Esophagus squamous epithelium (tissue), 5 donors: Measurements from ENCODE around the gene PKN1. TPM values are rescaled to one million over a fixed set of nuclear protein-coding genes. Genes with fewer than 3 reads are reported as not detected.
A peak's percentile ranks its signal among the peaks of the same experiment; 100 is the strongest.
"Not testable (repeated sequence)": the region's sequence is repeated elsewhere in the genome, so short reads cannot be mapped to it uniquely, and the experiment has no call there.

ENCODE experiments used
- DNase-seq: peaks from one replicate; lab custom pipeline; 2025; lab: John Stamatoyannopoulos, UW
- H3K27ac ChIP-seq, 4 donors: fragments of 200-600 bp; sonication (generic); one replicate each; pipeline ENCODE4 v1.5.1; 2016 to 2019; ENCODE audit warnings: mild to moderate bottlenecking in 1 of 4
- H3K27me3 ChIP-seq, 4 donors: fragments of 200-600 bp; sonication (generic); 1 replicate in 3 of 4; 2 replicates in 1 of 4; pipeline versions ENCODE4 v1.5.1 to v1.6.0; 2017 to 2021; ENCODE audit warnings: antibody characterized with exemption in 1 of 4
- H3K36me3 ChIP-seq, 3 donors: fragments of 200-600 bp; sonication (generic); one replicate each; pipeline ENCODE4 v1.5.1; 2016 to 2019
- H3K4me1 ChIP-seq, 3 donors: fragments of 200-600 bp; sonication (generic); one replicate each; pipeline ENCODE4 v1.5.1; 2017 to 2019
- H3K4me3 ChIP-seq, 4 donors: fragments of 200-600 bp; sonication (generic); 1 replicate in 3 of 4; 2 replicates in 1 of 4; pipeline ENCODE4 v1.5.1; 2016 to 2019; ENCODE audit warnings: mild to moderate bottlenecking in 2 of 4, moderate library complexity in 1 of 4
- H3K9me3 ChIP-seq, 3 donors: fragments of 200-600 bp; sonication (generic); one replicate each; pipeline ENCODE4 v1.5.1; 2016 to 2019
- POLR2A ChIP-seq, 4 donors: fragments of 450-650 bp; IDR thresholded peaks; one replicate each; pipeline ENCODE4 v1.6.1; 2017; ENCODE audit warnings: antibody characterized with exemption in 4 of 4, mild to moderate bottlenecking in 4 of 4, moderate library complexity in 3 of 4
- WGBS, 2 donors: methylation state at CpG; one replicate each; pipeline ENCODE4 v1.1.5; 2018; 5-methylcytosine and 5-hydroxymethylcytosine counted together
- intact Hi-C: fragments of 100-400 bp; cut with DNase I; formaldehyde crosslinking; loops from one replicate; pipeline ENCODE4 v1.15.0; 2022
- total RNA-seq, 4 donors: library from RNA; depleted of rRNA; stranded (reverse); fragments of >200 nt; gene quantifications; one replicate each; pipeline ENCODE4 v1.1.0, GENCODE V29; 2016
- TF ChIP-seq, protein P1 (sequence below), 6 experiments: fragments of 450-650 bp in 4 of 6; fragments of 200-600 bp in 2 of 6; sonication (generic) in 2 of 6; IDR thresholded peaks; one replicate each; pipeline ENCODE4 v1.5.1; 2016 to 2019; ENCODE audit warnings: antibody characterized with exemption in 6 of 6, mild to moderate bottlenecking in 4 of 6, moderate library complexity in 4 of 6
- donor health status: DM: yes; HTN: yes; CAD: no.

The PKN1 gene
- total RNA-seq, 4 donors from 2014 or later, result 6.1 to 38.3 (median 21.0) TPM

DNA sequence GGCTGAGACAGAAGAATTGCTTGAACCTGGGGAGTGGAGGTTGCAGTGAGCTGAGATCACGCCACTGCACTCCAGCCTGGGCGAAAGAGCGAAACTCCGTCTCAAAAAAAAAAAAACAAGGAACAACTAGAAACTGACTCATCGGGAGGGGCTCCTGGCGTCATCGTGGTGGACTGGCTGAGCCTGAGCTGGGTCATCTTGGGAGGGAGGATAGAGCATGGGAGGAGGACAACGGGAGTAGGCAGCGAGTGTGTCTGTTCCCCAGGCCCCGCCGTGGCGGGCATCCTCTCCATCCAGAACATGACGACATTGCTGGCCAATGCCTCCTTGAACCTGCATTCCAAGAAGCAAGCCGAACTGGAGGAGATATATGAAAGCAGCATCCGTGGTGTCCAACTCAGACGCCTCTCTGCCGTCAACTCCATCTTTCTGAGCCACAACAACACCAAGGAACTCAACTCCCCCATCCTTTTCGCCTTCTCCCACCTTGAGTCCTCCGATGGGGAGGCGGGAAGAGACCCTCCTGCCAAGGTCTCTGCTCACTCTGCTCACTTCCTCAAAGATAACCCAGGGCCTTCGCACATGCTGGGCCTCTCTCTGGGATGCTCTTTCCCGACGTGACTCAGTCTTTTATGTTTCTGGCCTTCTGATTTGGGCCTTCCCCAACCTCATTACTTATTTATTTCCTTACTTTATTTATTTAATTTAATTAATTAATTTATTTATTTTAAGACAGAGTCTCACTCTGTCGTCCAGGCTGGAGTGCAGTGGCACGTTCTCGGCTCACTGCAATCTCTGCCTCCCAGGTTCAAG lies 30.6 kb upstream of the PKN1 start:
- intact Hi-C loops, result loop anchor here (10.0 kb wide), 1 partner anchor 48 kb away; no protein-coding TSS in a partner anchor
- Histone ChIP-seq H3K27me3 (no peaks in the 10 kb centered on the region), H3K27ac (peak overlapping the region; percentile 20 to 58 (median 44)), H3K9me3 (no peaks in the 10 kb centered on the region), H3K4me3 (no peak overlapping the region), H3K36me3 (peaks cover 0 to 63% (median under 1%) of the 10 kb centered on the region in 3 donors), H3K4me1 (peaks cover 0 to 32% (median 9%) of the 10 kb centered on the region in 3 donors)
- no peak for TF ChIP-seq POLR2A (IDR thresholded peaks at IDR 0.05)
- TF ChIP-seq, protein P1, sequence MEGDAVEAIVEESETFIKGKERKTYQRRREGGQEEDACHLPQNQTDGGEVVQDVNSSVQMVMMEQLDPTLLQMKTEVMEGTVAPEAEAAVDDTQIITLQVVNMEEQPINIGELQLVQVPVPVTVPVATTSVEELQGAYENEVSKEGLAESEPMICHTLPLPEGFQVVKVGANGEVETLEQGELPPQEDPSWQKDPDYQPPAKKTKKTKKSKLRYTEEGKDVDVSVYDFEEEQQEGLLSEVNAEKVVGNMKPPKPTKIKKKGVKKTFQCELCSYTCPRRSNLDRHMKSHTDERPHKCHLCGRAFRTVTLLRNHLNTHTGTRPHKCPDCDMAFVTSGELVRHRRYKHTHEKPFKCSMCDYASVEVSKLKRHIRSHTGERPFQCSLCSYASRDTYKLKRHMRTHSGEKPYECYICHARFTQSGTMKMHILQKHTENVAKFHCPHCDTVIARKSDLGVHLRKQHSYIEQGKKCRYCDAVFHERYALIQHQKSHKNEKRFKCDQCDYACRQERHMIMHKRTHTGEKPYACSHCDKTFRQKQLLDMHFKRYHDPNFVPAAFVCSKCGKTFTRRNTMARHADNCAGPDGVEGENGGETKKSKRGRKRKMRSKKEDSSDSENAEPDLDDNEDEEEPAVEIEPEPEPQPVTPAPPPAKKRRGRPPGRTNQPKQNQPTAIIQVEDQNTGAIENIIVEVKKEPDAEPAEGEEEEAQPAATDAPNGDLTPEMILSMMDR (IDR thresholded peaks at IDR 0.05), result no peak
- no peak for DNase-seq
- WGBS, 2 donors, result 65 to 77% methylated on average over 23 to 26 of the region's 26 CpGs

DNA sequence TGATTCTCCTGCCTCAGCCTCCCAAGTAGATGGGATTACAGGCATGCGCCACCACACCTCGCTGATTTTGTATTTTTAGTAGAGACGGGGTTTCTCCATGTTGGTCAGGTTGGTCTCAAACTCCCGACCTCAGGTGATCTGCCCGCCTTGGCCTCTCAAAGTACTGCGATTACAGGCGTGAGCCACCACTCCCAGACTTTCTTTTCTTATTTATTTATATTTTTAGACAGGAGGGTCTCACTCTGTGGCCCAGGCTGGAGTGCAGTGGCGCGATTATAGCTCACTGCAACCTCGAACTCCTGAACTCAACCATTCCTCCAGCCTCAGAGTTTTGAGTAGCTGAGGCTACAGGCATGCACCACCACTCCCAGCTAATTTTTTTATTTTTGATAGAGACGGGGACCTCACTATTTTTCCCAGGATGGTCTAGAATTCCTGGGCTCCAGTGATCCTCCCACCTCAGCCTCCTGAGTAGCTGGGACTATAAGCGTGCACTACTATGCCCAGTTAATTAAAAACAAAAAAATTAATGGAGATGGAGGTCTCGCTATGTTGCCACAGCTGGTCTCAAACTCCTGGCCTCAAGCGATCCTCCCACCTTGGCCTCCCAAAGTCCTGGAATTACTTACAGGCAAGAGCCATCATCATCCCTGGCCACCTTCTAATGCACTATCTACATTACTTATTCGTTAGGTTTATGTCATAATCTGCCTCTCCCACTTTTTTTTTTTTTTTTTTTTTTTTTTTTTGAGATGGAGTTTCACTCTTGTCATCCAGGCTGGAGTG lies 29.8 kb upstream of the PKN1 start:
- peaks cover 2 to 67% (median 8%) of the 10 kb centered on the region in 3 donors for H3K36me3 ChIP-seq
- DNase-seq, H3K9me3 ChIP-seq, H3K27ac ChIP-seq, H3K4me3 ChIP-seq, H3K27me3 ChIP-seq: not testable (repeated sequence)
- 89 to 90% methylated on average over 15 of the region's 15 CpGs for WGBS, 2 donors
- intact Hi-C loops, result loop anchor here (10.0 kb wide), 1 partner anchor 49 kb away; no protein-coding TSS in a partner anchor
- H3K4me1 ChIP-seq, result peaks cover 0 to 32% (median 9%) of the 10 kb centered on the region in 3 donors

DNA sequence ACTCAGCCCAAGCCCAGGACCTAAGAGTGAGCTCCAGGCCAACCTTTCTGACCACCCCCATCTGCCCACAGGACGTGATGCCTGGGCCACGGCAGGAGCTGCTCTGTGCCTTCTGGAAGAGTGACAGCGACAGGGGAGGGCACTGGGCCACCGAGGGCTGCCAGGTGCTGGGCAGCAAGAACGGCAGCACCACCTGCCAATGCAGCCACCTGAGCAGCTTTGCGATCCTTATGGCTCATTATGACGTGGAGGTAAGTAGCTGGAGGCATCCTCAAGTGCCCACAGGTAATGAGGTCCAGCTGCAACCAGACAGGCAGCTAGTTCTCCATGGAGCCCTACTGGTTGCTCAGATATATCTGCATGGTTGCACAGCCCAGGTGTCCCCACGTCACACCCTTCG lies 28.8 kb upstream of the PKN1 start:
- TF ChIP-seq, protein P1 (IDR thresholded peaks at IDR 0.05), result no peak
- no peak for TF ChIP-seq POLR2A (IDR thresholded peaks at IDR 0.05)
- Histone ChIP-seq H3K9me3 (no peaks in the 10 kb centered on the region), H3K4me1 (peaks cover 0 to 32% (median 9%) of the 10 kb centered on the region in 3 donors), H3K27me3 (no peaks in the 10 kb centered on the region), H3K36me3 (peaks cover 12 to 77% (median 18%) of the 10 kb centered on the region in 3 donors), H3K4me3 (no peak overlapping the region), H3K27ac (no peak overlapping the region)
- intact Hi-C loops, result loop anchor here (10.0 kb wide), 1 partner anchor 50 kb away; no protein-coding TSS in a partner anchor
- 75 to 76% methylated on average over 2 to 5 of the region's 9 CpGs for WGBS, 2 donors
- no peak for DNase-seq

DNA sequence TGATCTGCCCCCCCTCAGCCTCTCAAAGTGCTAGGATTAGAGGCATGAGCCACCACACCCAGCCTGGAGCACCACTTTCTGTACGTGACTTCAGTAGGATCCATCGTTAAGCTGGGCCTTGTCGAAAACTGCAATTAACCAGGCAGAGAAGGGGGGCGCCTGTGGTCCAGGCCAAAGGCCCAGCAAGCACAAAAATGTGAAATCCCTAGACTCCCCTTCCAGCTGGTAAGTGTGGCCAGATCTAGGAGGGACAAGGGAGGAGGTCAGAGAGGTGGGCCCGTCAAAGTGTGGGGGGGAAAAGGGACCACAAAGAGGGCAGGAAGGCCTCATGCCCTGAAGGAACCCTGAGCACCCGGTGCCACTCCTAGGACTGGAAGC lies 27.7 kb upstream of the PKN1 start:
- Histone ChIP-seq H3K9me3 (no peaks in the 10 kb centered on the region), H3K4me1 (peaks cover 0 to 32% (median 9%) of the 10 kb centered on the region in 3 donors), H3K36me3 (peaks cover 22 to 78% (median 28%) of the 10 kb centered on the region in 3 donors), H3K4me3 (peak overlapping the region in 1 of 4 donors; percentile 57), H3K27ac (peak overlapping the region in 3 of 4 donors; percentile 77 to 84 (median 79)), H3K27me3 (no peaks in the 10 kb centered on the region)
- WGBS, 2 donors, result 71 to 82% methylated on average over 4 to 5 of the region's 6 CpGs
- no peak for DNase-seq
- intact Hi-C loops, result loop anchor here (10.0 kb wide), 1 partner anchor 51 kb away; no protein-coding TSS in a partner anchor
- TF ChIP-seq, protein P1 (IDR thresholded peaks at IDR 0.05), result no peak
- TF ChIP-seq POLR2A (IDR thresholded peaks at IDR 0.05), result no peak

DNA sequence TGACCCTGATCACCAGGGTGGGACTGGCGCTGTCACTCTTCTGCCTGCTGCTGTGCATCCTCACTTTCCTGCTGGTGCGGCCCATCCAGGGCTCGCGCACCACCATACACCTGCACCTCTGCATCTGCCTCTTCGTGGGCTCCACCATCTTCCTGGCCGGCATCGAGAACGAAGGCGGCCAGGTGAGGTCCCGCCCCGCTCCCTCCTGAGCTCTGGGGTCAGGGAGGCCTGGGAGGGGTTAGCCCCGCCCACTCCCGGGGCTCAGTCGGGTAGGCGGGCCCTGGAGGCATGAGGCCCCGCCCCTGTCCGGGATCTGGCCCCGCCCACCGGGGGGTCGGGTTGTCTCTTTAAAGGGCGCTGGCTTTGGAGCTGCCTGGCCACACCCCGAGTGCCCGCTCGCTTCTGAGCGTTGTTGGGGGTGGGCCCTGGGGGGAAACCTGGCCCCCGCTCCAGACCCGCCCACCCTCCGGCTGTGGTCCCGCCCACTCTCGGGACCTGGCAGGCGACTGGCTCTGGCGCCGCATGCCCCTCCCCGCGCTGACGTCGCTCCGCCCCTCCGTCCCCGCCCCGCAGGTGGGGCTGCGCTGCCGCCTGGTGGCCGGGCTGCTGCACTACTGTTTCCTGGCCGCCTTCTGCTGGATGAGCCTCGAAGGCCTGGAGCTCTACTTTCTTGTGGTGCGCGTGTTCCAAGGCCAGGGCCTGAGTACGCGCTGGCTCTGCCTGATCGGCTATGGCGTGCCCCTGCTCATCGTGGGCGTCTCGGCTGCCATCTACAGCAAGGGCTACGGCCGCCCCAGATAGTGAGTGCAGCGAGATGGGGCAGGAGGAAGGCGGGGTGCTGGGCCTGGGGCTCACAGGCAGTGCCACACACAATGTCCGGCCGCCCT lies 27.1 kb upstream of the PKN1 start:
- WGBS, 2 donors, result 64 to 69% methylated on average over 5 of the region's 61 CpGs
- H3K4me1 ChIP-seq, result peaks cover 0 to 32% (median 9%) of the 10 kb centered on the region in 3 donors
- peak overlapping the region; percentile 60 to 84 (median 78) for H3K27ac ChIP-seq
- intact Hi-C loops, result loop anchor here (10.0 kb wide), 1 partner anchor 51 kb away; no protein-coding TSS in a partner anchor
- H3K4me3 ChIP-seq, result peak overlapping the region; percentile 7 to 57 (median 31)
- DNase-seq, result no peak
- no peaks in the 10 kb centered on the region for H3K9me3 ChIP-seq
- no peaks in the 10 kb centered on the region for H3K27me3 ChIP-seq
- no peak for TF ChIP-seq POLR2A (IDR thresholded peaks at IDR 0.05)
- TF ChIP-seq, protein P1 (IDR thresholded peaks at IDR 0.05), result peak; percentile 92 to 97 (median 92)
- peaks cover 29 to 80% (median 35%) of the 10 kb centered on the region in 3 donors for H3K36me3 ChIP-seq
